ENCODE data around the gene BAAT.

DNA sequence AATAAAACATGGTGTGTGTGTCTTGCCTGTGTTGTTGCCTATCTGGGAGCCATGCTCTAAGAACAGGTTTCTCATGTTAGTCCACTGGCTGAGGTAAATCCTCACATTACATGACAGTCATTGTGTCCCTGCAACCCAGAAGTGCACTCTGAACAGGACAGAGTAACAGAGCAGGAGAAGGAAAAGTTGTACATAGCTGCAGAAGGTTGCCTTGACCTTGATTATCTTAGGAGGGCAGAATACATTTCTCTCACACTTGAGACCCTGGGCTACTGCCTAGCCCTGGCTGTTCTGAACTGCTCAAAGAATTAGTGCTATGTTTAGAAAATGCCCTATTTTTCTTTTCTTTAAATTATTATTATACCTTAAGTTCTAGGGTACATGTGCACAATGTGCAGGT lies 30.8 kb upstream of the BAAT start:
- TF ChIP-seq, protein P1, sequence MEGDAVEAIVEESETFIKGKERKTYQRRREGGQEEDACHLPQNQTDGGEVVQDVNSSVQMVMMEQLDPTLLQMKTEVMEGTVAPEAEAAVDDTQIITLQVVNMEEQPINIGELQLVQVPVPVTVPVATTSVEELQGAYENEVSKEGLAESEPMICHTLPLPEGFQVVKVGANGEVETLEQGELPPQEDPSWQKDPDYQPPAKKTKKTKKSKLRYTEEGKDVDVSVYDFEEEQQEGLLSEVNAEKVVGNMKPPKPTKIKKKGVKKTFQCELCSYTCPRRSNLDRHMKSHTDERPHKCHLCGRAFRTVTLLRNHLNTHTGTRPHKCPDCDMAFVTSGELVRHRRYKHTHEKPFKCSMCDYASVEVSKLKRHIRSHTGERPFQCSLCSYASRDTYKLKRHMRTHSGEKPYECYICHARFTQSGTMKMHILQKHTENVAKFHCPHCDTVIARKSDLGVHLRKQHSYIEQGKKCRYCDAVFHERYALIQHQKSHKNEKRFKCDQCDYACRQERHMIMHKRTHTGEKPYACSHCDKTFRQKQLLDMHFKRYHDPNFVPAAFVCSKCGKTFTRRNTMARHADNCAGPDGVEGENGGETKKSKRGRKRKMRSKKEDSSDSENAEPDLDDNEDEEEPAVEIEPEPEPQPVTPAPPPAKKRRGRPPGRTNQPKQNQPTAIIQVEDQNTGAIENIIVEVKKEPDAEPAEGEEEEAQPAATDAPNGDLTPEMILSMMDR (IDR thresholded peaks at IDR 0.05) = no peak
- TF ChIP-seq POLR2A (IDR thresholded peaks at IDR 0.05) = no peak

Measured in thyroid gland (tissue), 4 donors.